Measurements from ENCODE around the gene NNT. TPM values are rescaled to one million over a fixed set of nuclear protein-coding genes. Genes with fewer than 3 reads are reported as not detected.

Gene NNT
- total and polyA plus RNA-seq, 2 of the 13 experiments (the other 11 are each of a cell fraction or from before 2014, with no cell fraction given) = 21.1 to 58.0 TPM

DNA sequence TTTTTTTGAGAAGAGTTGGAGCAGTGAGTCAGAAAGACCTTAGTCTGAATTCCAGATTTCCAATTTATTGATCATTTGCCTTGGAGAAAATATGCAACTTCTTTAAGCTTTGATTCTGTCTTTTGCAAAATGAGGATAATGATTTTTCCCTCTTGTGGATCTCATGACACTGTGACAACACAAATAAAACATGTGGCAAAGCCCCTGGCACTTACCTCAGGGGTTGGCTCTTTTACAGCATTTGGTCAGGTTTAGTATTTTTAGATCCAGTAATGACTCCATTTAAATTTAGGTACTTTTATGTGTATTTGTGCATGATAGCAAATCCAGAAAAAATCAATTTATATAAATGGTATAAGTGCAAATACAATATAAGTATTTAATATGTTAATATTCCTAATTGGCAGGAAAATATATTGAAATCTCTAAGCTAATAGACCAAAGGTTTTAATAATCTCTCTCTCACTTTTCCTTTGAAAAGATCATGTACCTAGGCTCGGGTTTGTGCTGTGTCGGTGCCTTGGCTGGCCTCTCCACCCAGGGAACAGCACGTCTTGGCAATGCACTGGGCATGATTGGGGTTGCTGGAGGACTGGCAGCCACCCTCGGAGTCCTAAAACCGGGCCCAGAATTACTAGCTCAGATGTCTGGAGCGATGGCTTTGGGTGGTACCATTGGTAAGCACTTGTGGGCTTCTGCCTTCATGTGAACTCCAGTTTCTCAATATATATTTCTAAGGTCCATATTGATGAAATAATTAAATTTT, 49.7 kb downstream of the NNT start (continued):
- TF ChIP-seq ZHX2 (IDR thresholded peaks at IDR 0.05; ENCODE audit: low read depth) (no peak), ZHX2 (CRISPR knock-in tag; IDR thresholded peaks at IDR 0.05; ENCODE audit: borderline replicate concordance) (no peak)

GRCh38 chr5:43658509-43658908, 55.5 kb downstream of the NNT start:
- no peak for ATAC-seq
- in situ Hi-C loops (cut with HindIII; ENCODE audit: extremely low pct_ligation_motif_present, low pct_unique_long_range_greater_than_20kb) = no loop called here
- Histone ChIP-seq H3K36me3 (replicated peaks in 1 of 2; ENCODE audit: control insufficient read depth in 1 of 2, insufficient read depth in 2 of 2, low read length in 2 of 2) (peaks cover 3 to 20% of the 10 kb centered on the region in 2 experiments), H3K79me2 (ENCODE audit: insufficient read depth, low read length) (no peaks in the 10 kb centered on the region), H3K9ac (ENCODE audit: insufficient read depth, low read depth, low read length) (no peak overlapping the region), H3K4me2 (ENCODE audit: low read depth, low read length) (no peak overlapping the region), H3K4me3 (replicated peaks in 1 of 3; ENCODE audit: insufficient read depth in 1 of 3, low read depth in 2 of 3, low read length in 3 of 3) (no peak overlapping the region), H3K27ac (ENCODE audit: extremely low read length, insufficient read depth, low read length) (no peak overlapping the region), H2AFZ (ENCODE audit: low read length) (no peak overlapping the region), H3K9me3 (ENCODE audit: low read length) (no peaks in the 10 kb centered on the region), H3K27me3 (ENCODE audit: control insufficient read depth in 1 of 2, insufficient read depth in 2 of 2, low read length in 2 of 2) (no peaks in the 10 kb centered on the region), H3K4me1 (ENCODE audit: insufficient read depth, low read length) (no peaks in the 10 kb centered on the region), H4K20me1 (ENCODE audit: insufficient read depth, low read length) (no peaks in the 10 kb centered on the region)
- no peak for FAIRE-seq
- BruUV-seq (replicated peaks) = no TSS peak
- no peak for DNase-seq (ENCODE audit: low spot score)
- WGBS (ENCODE audit: low lambda C conversion rate) = 97% methylated on average over 1 of the region's 1 CpG
- intact Hi-C loops (cut with micrococcal nuclease; ENCODE audit: unreplicated experiment) = no loop called here
- ChIA-PET POLR2A (no interaction called here), CTCF (ENCODE audit: low intra/inter-chr PET ratio, low total read pairs) (no interaction called here)
- TF ChIP-seq BHLHE40 (IDR thresholded peaks at IDR 0.05; ENCODE audit: low read length) = no peak
- TF ChIP-seq HNF1A (IDR thresholded peaks at IDR 0.05; ENCODE audit: low read depth) = no peak
- no peak for TF ChIP-seq HNF1A (CRISPR knock-in tag; IDR thresholded peaks at IDR 0.05; ENCODE audit: borderline replicate concordance)
- TF ChIP-seq ZNF7 (CRISPR knock-in tag; IDR thresholded peaks at IDR 0.05) = no peak
- TF ChIP-seq, protein P1, sequence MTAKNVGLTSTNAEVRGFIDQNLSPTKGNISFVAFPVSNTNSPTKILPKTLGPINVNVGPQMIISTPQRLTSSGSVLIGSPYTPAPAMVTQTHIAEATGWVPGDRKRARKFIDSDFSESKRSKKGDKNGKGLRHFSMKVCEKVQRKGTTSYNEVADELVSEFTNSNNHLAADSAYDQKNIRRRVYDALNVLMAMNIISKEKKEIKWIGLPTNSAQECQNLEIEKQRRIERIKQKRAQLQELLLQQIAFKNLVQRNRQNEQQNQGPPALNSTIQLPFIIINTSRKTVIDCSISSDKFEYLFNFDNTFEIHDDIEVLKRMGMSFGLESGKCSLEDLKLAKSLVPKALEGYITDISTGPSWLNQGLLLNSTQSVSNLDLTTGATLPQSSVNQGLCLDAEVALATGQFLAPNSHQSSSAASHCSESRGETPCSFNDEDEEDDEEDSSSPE (CRISPR knock-in tag; IDR thresholded peaks at IDR 0.05) = no peak
- TF ChIP-seq, protein P2, sequence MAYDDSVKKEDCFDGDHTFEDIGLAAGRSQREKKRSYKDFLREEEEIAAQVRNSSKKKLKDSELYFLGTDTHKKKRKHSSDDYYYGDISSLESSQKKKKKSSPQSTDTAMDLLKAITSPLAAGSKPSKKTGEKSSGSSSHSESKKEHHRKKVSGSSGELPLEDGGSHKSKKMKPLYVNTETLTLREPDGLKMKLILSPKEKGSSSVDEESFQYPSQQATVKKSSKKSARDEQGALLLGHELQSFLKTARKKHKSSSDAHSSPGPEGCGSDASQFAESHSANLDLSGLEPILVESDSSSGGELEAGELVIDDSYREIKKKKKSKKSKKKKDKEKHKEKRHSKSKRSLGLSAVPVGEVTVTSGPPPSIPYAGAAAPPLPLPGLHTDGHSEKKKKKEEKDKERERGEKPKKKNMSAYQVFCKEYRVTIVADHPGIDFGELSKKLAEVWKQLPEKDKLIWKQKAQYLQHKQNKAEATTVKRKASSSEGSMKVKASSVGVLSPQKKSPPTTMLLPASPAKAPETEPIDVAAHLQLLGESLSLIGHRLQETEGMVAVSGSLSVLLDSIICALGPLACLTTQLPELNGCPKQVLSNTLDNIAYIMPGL (CRISPR knock-in tag; IDR thresholded peaks at IDR 0.05; ENCODE audit: borderline replicate concordance in 1 of 2, low read depth in 1 of 2) = no peak

All from HepG2 (cell line).